HG03354 (cell line): Measurements from ENCODE around the gene NGFR.
"Not testable (repeated sequence)": the region's sequence is repeated elsewhere in the genome, so short reads cannot be mapped to it uniquely, and the experiment has no call there.

ENCODE experiments used
- ATAC-seq: cut with Tn5 transposase; IDR thresholded peaks from one replicate; pipeline ENCODE4 v1.9.1; 2021; ENCODE audit warnings: mild to moderate bottlenecking; ENCODE audit not compliant: unreplicated experiment, poor library complexity, severe bottlenecking

NGFR gene

DNA sequence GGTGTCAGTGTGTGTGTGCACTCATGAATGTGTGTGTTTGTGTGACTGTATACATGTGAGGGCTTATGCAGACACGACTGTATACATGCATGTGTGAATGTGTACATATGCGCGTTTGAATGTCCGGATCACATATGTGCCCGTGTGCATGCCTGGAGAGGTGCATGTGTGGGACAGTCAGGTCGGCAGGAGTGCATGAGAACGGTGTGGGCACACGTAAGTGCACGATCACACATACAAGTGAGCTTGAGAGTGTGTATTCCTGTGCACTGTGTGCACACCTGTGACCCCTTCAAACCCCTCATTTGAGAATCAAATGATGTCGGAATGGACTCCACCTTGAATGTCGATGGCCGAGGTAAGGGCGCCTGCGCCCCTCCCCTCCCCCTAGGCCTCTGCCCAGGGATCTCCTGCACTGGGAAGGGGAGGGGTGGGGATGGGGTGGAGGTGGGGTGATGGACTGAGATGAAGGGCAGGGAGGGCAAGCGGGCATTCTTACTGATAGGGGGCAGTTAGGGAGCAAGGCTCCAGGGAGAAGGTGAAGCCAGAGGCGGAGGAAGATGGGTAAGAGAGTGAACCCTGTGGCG is 601 bp upstream of the NGFR start:
- no peak for ATAC-seq

- no peak for ATAC-seq
Measured at GRCh38 chr17:49495842-49496182, 719 bp downstream of the NGFR start.

GRCh38 chr17:49496183-49496866 is 1.2 kb downstream of the NGFR start:
- ATAC-seq, result no peak

DNA sequence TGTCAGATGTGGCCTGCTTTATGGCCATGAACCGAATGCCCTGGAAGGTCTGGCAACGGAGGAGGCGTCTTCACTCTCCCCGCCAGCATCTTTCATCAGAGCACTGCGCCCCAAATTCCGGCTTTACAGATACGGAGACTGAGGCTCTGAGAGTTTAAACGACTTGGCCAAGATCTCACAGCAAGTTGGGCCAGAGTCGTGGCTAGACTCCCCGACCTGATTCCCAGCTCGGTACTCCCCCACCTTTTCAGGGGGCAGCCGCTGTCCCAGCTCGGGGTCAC is 1.7 kb downstream of the NGFR start:
- no peak for ATAC-seq

GRCh38 chr17:49497148-49498028 is 2.3 kb downstream of the NGFR start:
- ATAC-seq, result no peak

DNA sequence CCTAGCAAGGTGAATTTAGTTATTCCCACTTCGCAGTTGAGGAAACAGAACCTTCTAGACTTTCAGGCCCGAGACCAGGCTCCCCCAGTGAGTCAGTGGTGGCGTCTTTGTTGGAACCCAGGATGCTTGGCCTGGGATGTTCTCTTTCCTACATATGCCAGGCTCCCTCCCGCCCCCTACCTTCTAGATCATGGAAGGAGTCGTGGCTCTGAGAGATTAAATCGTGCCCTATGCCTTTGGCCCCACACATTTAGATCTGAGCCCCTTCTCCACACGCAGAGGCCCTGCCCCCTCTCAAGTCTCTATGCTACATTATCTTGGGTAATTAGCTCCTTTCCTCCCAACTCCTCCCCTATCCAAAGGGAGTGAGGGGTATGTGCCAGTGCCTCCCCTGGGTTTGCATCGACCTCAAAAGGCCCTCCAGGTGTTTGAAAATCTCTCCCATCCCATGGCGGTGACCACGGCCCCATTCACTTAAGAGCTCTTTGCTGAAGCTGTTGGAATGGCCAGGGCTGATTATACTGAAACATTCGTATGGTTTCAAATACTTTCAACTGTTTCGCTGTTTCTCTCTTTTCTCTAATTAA is 3.0 kb downstream of the NGFR start:
- no peak for ATAC-seq

DNA sequence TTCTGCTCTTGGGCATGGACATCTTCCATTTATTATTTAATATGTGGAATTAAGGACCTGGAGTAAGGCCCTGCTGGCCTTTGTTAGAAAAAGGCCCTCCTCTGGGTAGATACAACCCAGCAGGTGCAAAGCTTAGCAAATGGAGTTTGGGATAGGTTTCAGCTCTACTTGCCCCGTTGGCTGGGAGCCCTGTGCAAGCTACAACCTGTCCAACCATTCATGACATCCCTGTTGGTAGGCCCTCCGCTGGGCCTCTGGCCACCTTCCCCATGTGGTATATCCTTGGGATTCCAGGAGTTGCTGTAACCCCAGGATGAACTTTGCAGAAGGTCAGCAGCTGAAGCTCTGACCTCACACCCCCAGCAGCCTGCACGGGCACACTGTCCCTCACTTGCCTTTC is 6.4 kb downstream of the NGFR start:
- ATAC-seq, result no peak

DNA sequence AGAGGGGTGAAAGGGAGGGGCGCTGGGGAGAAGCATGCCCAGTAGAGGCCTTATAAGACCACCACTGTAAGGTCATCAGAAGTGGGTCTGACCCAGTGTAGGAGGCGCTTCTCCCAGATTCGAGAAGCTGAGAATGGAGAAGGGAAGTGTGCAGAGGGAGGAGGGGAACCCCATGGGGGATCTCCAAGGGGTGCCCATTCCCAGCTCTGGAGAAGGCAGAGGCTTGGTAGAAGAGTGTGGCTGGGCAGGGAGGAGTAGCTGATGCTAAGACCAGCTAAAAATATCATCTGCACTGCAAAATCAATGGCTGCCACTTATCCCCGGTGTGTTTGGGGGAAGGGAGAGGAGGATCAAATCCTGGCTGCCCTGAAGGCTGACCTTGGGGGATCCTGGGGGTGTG is 7.2 kb downstream of the NGFR start:
- no peak for ATAC-seq

DNA sequence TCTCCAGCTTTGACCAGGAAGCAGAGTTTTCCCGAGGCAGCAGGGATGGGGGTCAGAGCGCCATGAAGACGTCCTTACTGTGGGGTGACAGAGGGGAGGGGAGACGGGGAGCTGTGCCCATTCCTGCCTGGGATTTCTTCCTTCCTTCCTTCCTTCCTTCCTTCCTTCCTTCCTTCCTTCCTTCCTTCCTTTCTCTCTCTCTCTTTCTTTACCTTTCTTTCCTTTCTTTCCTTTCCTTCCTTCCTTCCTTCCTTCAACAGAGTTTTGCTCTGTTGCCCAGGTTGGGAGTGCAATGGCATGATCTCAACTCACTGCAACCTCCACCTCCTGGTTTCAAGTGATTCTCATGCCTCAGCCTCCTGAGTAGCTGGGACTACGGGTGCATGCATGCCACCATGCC is 7.6 kb downstream of the NGFR start:
- not testable (repeated sequence) for ATAC-seq

GRCh38 chr17:49504369-49504768 is 9.3 kb downstream of the NGFR start:
- no peak for ATAC-seq

DNA sequence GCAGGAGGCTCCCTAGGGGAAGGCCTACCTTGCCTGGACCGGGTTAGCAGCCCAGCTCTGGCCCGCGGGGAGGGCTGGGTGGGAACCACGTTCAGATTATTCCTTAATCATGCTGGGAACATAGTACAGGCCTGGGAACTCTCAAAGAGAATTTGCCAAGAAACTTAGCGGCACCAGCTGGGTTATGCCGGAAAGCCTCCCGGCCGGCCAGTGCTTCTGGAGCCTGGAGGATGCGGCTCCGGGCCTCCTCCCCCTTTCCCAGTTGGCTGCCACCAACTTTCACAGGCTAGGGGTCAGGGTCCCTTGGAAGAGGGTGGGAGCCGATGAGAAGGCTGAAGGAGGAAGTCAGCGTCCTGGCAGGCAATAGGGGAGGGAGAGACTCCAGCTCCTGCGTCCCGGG is 10.8 kb downstream of the NGFR start:
- no peak for ATAC-seq

GRCh38 chr17:49506282-49506681 is 11.2 kb downstream of the NGFR start:
- ATAC-seq, result no peak

- no peak for ATAC-seq
Measured at GRCh38 chr17:49508061-49508865, 13.2 kb downstream of the NGFR start.

GRCh38 chr17:49508866-49509587 is 13.9 kb downstream of the NGFR start:
- no peak for ATAC-seq

- no peak for ATAC-seq
Measured at GRCh38 chr17:49509588-49509917, 14.5 kb downstream of the NGFR start.

DNA sequence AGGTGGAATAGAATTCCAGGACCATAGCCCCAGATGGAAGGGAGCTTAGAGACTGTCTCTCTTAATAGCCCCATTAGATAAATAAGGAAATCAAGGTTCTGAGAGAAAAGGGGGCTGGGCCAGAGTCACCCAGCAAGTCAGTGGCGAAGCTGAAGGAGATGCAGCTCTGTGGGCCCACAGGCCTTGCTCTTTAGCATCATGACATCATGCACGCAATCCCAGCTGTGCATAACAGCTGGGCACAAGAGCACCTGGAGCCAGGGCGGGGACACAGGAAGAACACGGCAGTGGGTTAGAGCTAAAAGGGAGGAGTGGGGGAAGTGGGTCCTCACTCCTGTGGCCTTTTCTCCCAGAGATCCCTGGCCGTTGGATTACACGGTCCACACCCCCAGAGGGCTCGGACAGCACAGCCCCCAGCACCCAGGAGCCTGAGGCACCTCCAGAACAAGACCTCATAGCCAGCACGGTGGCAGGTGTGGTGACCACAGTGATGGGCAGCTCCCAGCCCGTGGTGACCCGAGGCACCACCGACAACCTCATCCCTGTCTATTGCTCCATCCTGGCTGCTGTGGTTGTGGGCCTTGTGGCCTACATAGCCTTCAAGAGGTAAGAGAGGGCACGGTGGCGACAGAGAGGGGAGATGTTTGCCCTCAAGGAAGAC is 15.1 kb downstream of the NGFR start:
- ATAC-seq, result no peak

- no peak for ATAC-seq
Measured at GRCh38 chr17:49510720-49511110, 15.6 kb downstream of the NGFR start.

DNA sequence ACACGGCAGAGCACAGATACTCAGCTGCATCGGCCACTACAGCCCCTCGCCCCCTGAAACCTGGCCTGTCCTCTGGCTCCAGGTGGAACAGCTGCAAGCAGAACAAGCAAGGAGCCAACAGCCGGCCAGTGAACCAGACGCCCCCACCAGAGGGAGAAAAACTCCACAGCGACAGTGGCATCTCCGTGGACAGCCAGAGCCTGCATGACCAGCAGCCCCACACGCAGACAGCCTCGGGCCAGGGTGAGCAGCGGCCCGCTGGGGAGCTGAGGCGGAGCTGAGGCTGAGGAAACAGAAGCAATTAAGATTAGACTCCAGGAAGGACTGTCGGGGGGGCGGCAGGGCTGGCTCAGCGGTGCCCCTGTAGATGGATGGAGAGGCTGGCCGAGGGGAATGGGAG is 16.7 kb downstream of the NGFR start:
- ATAC-seq, result no peak
